WTC11 (cell line): ENCODE data around the gene ODAD4. TPM values are rescaled to one million over a fixed set of nuclear protein-coding genes. Genes with fewer than 3 reads are reported as not detected.

ENCODE experiments used
- ATAC-seq: fragments of 200-7000 bp; cut with Tn5 transposase; 2 replicates; pipeline ENCODE4 v1.10.0; 2021; ENCODE audit warnings: mild to moderate bottlenecking, moderate library complexity
- CTCF ChIA-PET: fragments of 300-600 bp; sonication (Branson Sonifier 250); formaldehyde crosslinking; loops from one replicate; lab custom pipeline; 2021; ENCODE audit warnings: antibody characterized with exemption; lab: Charles Lee
- POLR2A ChIA-PET: fragments of 350-600 bp; sonication (Branson Sonifier 250); formaldehyde crosslinking; loops from one replicate; lab custom pipeline; 2021; ENCODE audit warnings: antibody characterized with exemption; lab: Charles Lee
- DNase-seq: peaks from one replicate; pipeline ENCODE4 v3.0.0; 2021; ENCODE audit warnings: low spot score
- H3K27ac Mint-ChIP-seq: 2 replicates; pipeline ENCODE4 v1.8.0; 2021; ENCODE audit warnings: mixed read lengths
- H3K27me3 Mint-ChIP-seq: 2 replicates; pipeline ENCODE4 v1.8.0; 2021; ENCODE audit warnings: low read depth, mild to moderate bottlenecking, moderate library complexity, mixed read lengths
- H3K36me3 Mint-ChIP-seq: 2 replicates; pipeline ENCODE4 v1.8.0; 2021; ENCODE audit warnings: mixed read lengths
- H3K4me1 Mint-ChIP-seq: 2 replicates; pipeline ENCODE4 v1.8.0; 2022; ENCODE audit warnings: mixed read lengths
- H3K4me3 Mint-ChIP-seq: 2 replicates; pipeline ENCODE4 v1.8.0; 2021; ENCODE audit warnings: mild to moderate bottlenecking, moderate library complexity, mixed read lengths
- H3K9me3 Mint-ChIP-seq: 2 replicates; pipeline ENCODE4 v1.8.0; 2021; ENCODE audit warnings: mixed read lengths
- ATF2 ChIP-seq: sonication (generic); formaldehyde crosslinking; IDR thresholded peaks from 2 replicates; pipeline ENCODE4 v1.8.1; 2022; ENCODE audit warnings: low read depth, missing genetic modification reagents, borderline replicate concordance
- CREB1 ChIP-seq: sonication (generic); formaldehyde crosslinking; IDR thresholded peaks from 2 replicates; pipeline ENCODE4 v1.8.0; 2023; ENCODE audit warnings: mild to moderate bottlenecking, missing genetic modification reagents
- CREM ChIP-seq: sonication (generic); formaldehyde crosslinking; IDR thresholded peaks from 2 replicates; pipeline ENCODE4 v1.8.1; 2022; ENCODE audit warnings: mild to moderate bottlenecking, missing genetic modification reagents, moderate library complexity
- ELF4 ChIP-seq: sonication (generic); formaldehyde crosslinking; IDR thresholded peaks from 2 replicates; pipeline ENCODE4 v1.8.1; 2022; ENCODE audit warnings: low read depth, mild to moderate bottlenecking, moderate library complexity, missing genetic modification reagents
- ESRRA ChIP-seq: sonication (generic); formaldehyde crosslinking; IDR thresholded peaks from 2 replicates; pipeline ENCODE4 v1.8.1; 2022; ENCODE audit warnings: mild to moderate bottlenecking, missing genetic modification reagents, borderline replicate concordance
- GRHL2 ChIP-seq: fragments of 250-450 bp; sonication (Bioruptor Pico); IDR thresholded peaks from 2 replicates; pipeline ENCODE4 v1.8.0; 2022; ENCODE audit warnings: mild to moderate bottlenecking, moderate library complexity; ENCODE audit not compliant: insufficient replicate concordance, severe bottlenecking
- GTF2I ChIP-seq: fragments of 250-450 bp; sonication (Bioruptor Pico); conservative IDR thresholded peaks from 2 replicates; pipeline ENCODE4 v1.4.0; 2021; ENCODE audit warnings: mild to moderate bottlenecking
- HMGXB4 ChIP-seq: sonication (generic); formaldehyde crosslinking; IDR thresholded peaks from 2 replicates; pipeline ENCODE4 v1.8.1; 2023; ENCODE audit warnings: mild to moderate bottlenecking, moderate library complexity, missing genetic modification reagents
- NR1H2 ChIP-seq: sonication (generic); formaldehyde crosslinking; IDR thresholded peaks from 2 replicates; pipeline ENCODE4 v1.9.0; 2021; ENCODE audit warnings: mild to moderate bottlenecking, moderate library complexity, missing genetic modification reagents
- NR3C1 ChIP-seq: sonication (generic); formaldehyde crosslinking; conservative IDR thresholded peaks from 2 replicates; pipeline ENCODE4 v1.8.1; 2023; ENCODE audit warnings: low read depth, mild to moderate bottlenecking, missing genetic modification reagents
- PRDM15 ChIP-seq: sonication (generic); formaldehyde crosslinking; IDR thresholded peaks from 2 replicates; pipeline ENCODE4 v1.8.0; 2022; ENCODE audit warnings: missing genetic modification reagents
- PRRX2 ChIP-seq: fragments of 250-450 bp; sonication (Bioruptor Pico); IDR thresholded peaks from 2 replicates; pipeline ENCODE4 v1.8.0; 2021; ENCODE audit warnings: mild to moderate bottlenecking
- RORB ChIP-seq: fragments of 250-450 bp; sonication (Bioruptor Pico); IDR thresholded peaks from 2 replicates; pipeline ENCODE4 v1.9.0; 2021; ENCODE audit warnings: mild to moderate bottlenecking
- SOX15 ChIP-seq: fragments of 250-450 bp; sonication (Bioruptor Pico); IDR thresholded peaks from 2 replicates; pipeline ENCODE4 v1.9.0; 2021; ENCODE audit warnings: mild to moderate bottlenecking
- TCF7 ChIP-seq: sonication (generic); formaldehyde crosslinking; IDR thresholded peaks from 2 replicates; pipeline ENCODE4 v1.8.0; 2022; ENCODE audit warnings: mild to moderate bottlenecking, low read depth, missing genetic modification reagents, moderate library complexity
- TEAD4 ChIP-seq: sonication (generic); formaldehyde crosslinking; IDR thresholded peaks from 2 replicates; pipeline ENCODE4 v1.8.0; 2022; ENCODE audit warnings: mild to moderate bottlenecking, missing genetic modification reagents
- ZNF396 ChIP-seq: fragments of 250-450 bp; sonication (Bioruptor Pico); IDR thresholded peaks from 2 replicates; pipeline ENCODE4 v1.8.0; 2021; ENCODE audit warnings: mild to moderate bottlenecking, moderate library complexity, borderline replicate concordance
- total RNA-seq: library from RNA; stranded (reverse); gene quantifications from 3 replicates; pipeline ENCODE4 v1.2.3, GENCODE V29; 2021
- TF ChIP-seq, protein P1 (sequence below): fragments of 250-450 bp; sonication (Bioruptor Pico); IDR thresholded peaks from 2 replicates; pipeline ENCODE4 v1.9.0; 2021; ENCODE audit warnings: mild to moderate bottlenecking
- TF ChIP-seq, protein P2 (sequence below): sonication (generic); formaldehyde crosslinking; IDR thresholded peaks from 2 replicates; pipeline ENCODE4 v1.8.1; 2022; ENCODE audit warnings: mild to moderate bottlenecking, moderate library complexity, missing genetic modification reagents
- TF ChIP-seq, protein P3 (sequence below): sonication (generic); formaldehyde crosslinking; IDR thresholded peaks from 2 replicates; pipeline ENCODE4 v1.8.1; 2022; ENCODE audit warnings: low read depth, mild to moderate bottlenecking, moderate library complexity, missing genetic modification reagents, borderline replicate concordance
- TF ChIP-seq, protein P4 (sequence below): fragments of 200-600 bp; IDR thresholded peaks from 2 replicates; pipeline ENCODE4 v1.8.0; 2022; ENCODE audit warnings: antibody characterized with exemption

The ODAD4 gene
- total RNA-seq, 1 experiment from 2014 or later, result 1.9 TPM

- Mint-ChIP-seq H3K27ac (no peak overlapping the region), H3K4me3 (no peak overlapping the region), H3K4me1 (no peaks in the 10 kb centered on the region), H3K9me3 (0 out of 2 replicates have a peak, but pooled peaks cover under 1% of the 10 kb centered on the region), H3K27me3 (no peaks in the 10 kb centered on the region), H3K36me3 (peaks cover 89% of the 10 kb centered on the region)
- DNase-seq (no peak), ATAC-seq (no peak)
- CTCF ChIA-PET, result no interaction called here
- TF ChIP-seq PRRX2 (CRISPR knock-in tag) (no peak), SOX15 (CRISPR knock-in tag) (no peak), GTF2I (CRISPR knock-in tag) (no peak), ELF4 (CRISPR knock-in tag) (no peak)
- TF ChIP-seq, protein P1, sequence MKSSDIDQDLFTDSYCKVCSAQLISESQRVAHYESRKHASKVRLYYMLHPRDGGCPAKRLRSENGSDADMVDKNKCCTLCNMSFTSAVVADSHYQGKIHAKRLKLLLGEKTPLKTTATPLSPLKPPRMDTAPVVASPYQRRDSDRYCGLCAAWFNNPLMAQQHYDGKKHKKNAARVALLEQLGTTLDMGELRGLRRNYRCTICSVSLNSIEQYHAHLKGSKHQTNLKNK (CRISPR knock-in tag), result no peak
- POLR2A ChIA-PET, result no interaction called here
These were observed 56.2 kb downstream of the ODAD4 start for GRCh38 chr17:41986634-41987033.

GRCh38 chr17:41987642-41988041 lies 57.2 kb downstream of the ODAD4 start:
- TF ChIP-seq TCF7 (CRISPR knock-in tag) (no peak), ESRRA (CRISPR knock-in tag) (no peak), PRRX2 (CRISPR knock-in tag) (no peak), CREM (CRISPR knock-in tag) (no peak), NR1H2 (CRISPR knock-in tag) (no peak), CREB1 (CRISPR knock-in tag) (no peak), ATF2 (CRISPR knock-in tag) (no peak), NR3C1 (no peak), TEAD4 (CRISPR knock-in tag) (no peak), RORB (CRISPR knock-in tag) (no peak), GRHL2 (CRISPR knock-in tag) (no peak), HMGXB4 (CRISPR knock-in tag) (no peak), PRDM15 (CRISPR knock-in tag) (no peak), ZNF396 (no peak)
- TF ChIP-seq, protein P2, sequence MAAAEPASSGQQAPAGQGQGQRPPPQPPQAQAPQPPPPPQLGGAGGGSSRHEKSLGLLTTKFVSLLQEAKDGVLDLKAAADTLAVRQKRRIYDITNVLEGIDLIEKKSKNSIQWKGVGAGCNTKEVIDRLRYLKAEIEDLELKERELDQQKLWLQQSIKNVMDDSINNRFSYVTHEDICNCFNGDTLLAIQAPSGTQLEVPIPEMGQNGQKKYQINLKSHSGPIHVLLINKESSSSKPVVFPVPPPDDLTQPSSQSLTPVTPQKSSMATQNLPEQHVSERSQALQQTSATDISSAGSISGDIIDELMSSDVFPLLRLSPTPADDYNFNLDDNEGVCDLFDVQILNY (CRISPR knock-in tag), result no peak
- TF ChIP-seq, protein P3, sequence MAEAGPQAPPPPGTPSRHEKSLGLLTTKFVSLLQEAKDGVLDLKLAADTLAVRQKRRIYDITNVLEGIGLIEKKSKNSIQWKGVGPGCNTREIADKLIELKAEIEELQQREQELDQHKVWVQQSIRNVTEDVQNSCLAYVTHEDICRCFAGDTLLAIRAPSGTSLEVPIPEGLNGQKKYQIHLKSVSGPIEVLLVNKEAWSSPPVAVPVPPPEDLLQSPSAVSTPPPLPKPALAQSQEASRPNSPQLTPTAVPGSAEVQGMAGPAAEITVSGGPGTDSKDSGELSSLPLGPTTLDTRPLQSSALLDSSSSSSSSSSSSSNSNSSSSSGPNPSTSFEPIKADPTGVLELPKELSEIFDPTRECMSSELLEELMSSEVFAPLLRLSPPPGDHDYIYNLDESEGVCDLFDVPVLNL (CRISPR knock-in tag), result no peak
- TF ChIP-seq, protein P4, sequence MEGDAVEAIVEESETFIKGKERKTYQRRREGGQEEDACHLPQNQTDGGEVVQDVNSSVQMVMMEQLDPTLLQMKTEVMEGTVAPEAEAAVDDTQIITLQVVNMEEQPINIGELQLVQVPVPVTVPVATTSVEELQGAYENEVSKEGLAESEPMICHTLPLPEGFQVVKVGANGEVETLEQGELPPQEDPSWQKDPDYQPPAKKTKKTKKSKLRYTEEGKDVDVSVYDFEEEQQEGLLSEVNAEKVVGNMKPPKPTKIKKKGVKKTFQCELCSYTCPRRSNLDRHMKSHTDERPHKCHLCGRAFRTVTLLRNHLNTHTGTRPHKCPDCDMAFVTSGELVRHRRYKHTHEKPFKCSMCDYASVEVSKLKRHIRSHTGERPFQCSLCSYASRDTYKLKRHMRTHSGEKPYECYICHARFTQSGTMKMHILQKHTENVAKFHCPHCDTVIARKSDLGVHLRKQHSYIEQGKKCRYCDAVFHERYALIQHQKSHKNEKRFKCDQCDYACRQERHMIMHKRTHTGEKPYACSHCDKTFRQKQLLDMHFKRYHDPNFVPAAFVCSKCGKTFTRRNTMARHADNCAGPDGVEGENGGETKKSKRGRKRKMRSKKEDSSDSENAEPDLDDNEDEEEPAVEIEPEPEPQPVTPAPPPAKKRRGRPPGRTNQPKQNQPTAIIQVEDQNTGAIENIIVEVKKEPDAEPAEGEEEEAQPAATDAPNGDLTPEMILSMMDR, result no peak
- DNase-seq (no peak), ATAC-seq (no peak)
- ChIA-PET POLR2A (no interaction called here), CTCF (interaction anchor here (1.1 kb wide), 1 partner anchor 22 kb away, joined by 3 read pairs; no protein-coding TSS in a partner anchor)
- peaks cover 88% of the 10 kb centered on the region for H3K36me3 Mint-ChIP-seq
- H3K4me3 Mint-ChIP-seq, result no peak overlapping the region
- no peak overlapping the region for H3K27ac Mint-ChIP-seq
- no peaks in the 10 kb centered on the region for H3K27me3 Mint-ChIP-seq
- no peaks in the 10 kb centered on the region for H3K4me1 Mint-ChIP-seq
- H3K9me3 Mint-ChIP-seq, result no peaks in the 10 kb centered on the region
